HUES6 (cell line): ENCODE data around the gene SMIM41.
"Not testable (repeated sequence)": the region's sequence is repeated elsewhere in the genome, so short reads cannot be mapped to it uniquely, and the experiment has no call there.

ENCODE experiments used
- H3K27ac ChIP-seq: 2 replicates; pipeline ENCODE4 v1.7.0; 2013; ENCODE audit warnings: low read depth, mild to moderate bottlenecking, low read length, inconsistent platforms
- H3K27me3 ChIP-seq: 2 replicates; pipeline ENCODE4 v1.6.1; 2013; ENCODE audit warnings: low read length; ENCODE audit not compliant: control insufficient read depth, insufficient read depth
- H3K36me3 ChIP-seq: 2 replicates; pipeline ENCODE4 v1.6.1; 2013; ENCODE audit warnings: low read length; ENCODE audit not compliant: control insufficient read depth, insufficient read depth
- H3K4me1 ChIP-seq: 2 replicates; pipeline ENCODE4 v1.6.1; 2013; ENCODE audit warnings: low read length; ENCODE audit not compliant: control insufficient read depth, insufficient read depth
- H3K4me3 ChIP-seq: 2 replicates; pipeline ENCODE4 v1.5.1; 2013; ENCODE audit warnings: low read depth, low read length
- H3K9ac ChIP-seq: one replicate; pipeline ENCODE4 v1.6.1; 2013; ENCODE audit warnings: mild to moderate bottlenecking, low read length
- H3K9me3 ChIP-seq: 2 replicates; pipeline ENCODE4 v1.6.1; 2013; ENCODE audit warnings: low read depth, low read length; ENCODE audit not compliant: control insufficient read depth, insufficient read depth

SMIM41 gene

DNA sequence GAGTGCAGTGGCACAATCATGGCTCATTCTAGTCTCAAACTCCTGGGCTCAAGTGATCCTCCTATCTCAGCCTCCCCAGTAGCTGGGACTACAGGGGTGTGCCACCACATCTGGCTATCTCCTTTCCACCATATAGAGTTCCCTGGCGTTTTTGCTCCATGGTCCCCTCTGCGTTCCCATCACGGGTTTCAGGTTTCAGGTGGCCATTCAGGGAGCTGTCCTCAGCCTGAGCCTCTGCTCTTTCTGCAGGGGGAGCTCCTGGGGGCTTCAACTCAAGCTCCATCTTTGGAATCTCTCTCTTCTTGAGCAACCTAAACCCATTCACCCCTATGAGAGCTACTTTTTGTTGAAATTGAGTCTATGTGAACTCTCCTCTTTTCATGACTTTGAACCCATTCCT lies 11.6 kb downstream of the SMIM41 start:
- H3K9me3 ChIP-seq: peaks cover 2% of the 10 kb centered on the region; the same call in 1 of the 2 replicates
- peaks cover 7% of the 10 kb centered on the region; the same call in 1 of the 2 replicates for H3K27me3 ChIP-seq
- no peak overlapping the region for H3K27ac ChIP-seq
- H3K36me3 ChIP-seq: no peaks in the 10 kb centered on the region
- no peak overlapping the region for H3K9ac ChIP-seq
- 0 out of 2 replicates have a peak, but pooled peaks cover 3% of the 10 kb centered on the region for H3K4me1 ChIP-seq
- H3K4me3 ChIP-seq: no peak overlapping the region

DNA sequence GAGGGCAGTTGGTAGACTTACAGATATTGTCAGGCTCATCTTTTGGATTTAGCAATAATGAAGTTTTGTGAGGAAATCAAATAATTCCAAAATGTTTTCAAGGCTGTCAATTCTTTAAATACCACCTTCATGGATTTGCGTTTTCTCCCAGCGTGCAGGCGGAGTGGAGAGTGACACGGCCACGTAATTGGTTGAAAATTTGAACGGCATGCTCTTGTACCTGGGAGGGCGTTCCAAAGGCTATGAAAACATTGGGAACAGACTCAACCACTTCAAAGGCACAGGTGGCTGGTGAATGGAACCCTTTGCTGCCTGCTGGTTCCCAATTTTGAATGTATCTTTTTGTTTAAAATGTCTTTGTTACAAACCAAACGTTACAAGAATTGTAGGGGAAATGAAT lies 12.4 kb downstream of the SMIM41 start:
- H3K36me3 ChIP-seq: no peaks in the 10 kb centered on the region
- H3K9me3 ChIP-seq: peaks cover 2% of the 10 kb centered on the region; the same call in 1 of the 2 replicates
- 0 out of 2 replicates have a peak, but pooled peaks cover 3% of the 10 kb centered on the region for H3K4me1 ChIP-seq
- H3K27me3 ChIP-seq: peaks cover 7% of the 10 kb centered on the region; the same call in 1 of the 2 replicates
- H3K27ac ChIP-seq: no peak overlapping the region
- H3K4me3 ChIP-seq: no peak overlapping the region
- no peak overlapping the region for H3K9ac ChIP-seq

DNA sequence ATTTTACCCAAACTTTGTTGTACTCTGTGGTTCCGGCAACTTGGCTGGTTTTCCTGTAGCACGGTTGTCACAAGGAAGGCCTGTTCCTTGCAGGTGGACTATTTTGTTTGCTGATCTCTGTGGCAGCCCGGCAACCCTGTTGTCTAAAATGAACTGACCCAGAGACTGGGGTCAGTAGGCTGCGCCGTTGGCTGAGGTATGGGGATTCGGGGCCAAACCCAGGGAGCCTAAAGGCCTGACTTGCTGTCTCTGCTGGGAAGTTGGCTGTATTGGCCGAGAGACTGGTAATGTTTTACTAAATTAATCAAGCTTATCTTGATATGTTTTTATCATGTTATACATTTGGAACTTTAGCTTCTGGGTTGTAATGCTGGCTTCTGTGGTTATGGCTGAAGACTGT lies 13.8 kb downstream of the SMIM41 start:
- H3K27ac ChIP-seq: no peak overlapping the region
- H3K9me3 ChIP-seq: peaks cover 2% of the 10 kb centered on the region; the same call in 1 of the 2 replicates
- H3K4me3 ChIP-seq: no peak overlapping the region
- H3K36me3 ChIP-seq: no peaks in the 10 kb centered on the region
- peaks cover 17% of the 10 kb centered on the region; the same call in 1 of the 2 replicates for H3K27me3 ChIP-seq
- 0 out of 2 replicates have a peak, but pooled peaks cover 3% of the 10 kb centered on the region for H3K4me1 ChIP-seq
- no peak overlapping the region for H3K9ac ChIP-seq

DNA sequence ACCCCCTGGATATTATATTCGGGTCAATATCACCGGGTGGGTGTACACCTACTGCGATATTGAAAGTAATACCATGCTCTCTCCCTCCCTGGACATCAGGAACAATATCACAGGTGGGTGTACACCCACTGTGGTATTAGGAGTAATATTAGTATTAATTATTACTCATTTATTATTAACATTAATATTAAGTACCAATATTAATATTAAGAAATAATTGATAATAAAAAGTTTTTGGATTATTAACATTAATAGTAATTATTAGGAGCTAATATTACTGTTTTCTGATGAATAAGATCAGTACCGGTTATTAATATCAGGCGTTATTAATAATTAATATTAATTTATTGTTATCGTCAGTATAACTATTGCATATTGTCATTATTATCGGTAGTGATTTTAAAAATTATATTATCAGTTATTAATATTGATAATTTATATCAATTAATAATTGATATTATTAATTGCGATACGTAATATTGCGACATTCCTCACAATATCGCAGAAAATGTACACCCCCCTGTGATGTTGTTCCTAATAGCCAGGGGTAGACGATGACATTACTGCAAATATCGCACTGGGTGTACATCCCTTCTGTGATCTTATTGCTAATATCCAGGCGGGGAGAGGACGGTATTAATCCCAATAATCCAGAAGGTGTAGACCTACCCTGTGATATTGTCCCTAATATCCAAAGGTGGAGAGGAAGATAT lies 17.0 kb downstream of the SMIM41 start:
- H3K36me3 ChIP-seq: no peaks in the 10 kb centered on the region
- H3K4me3 ChIP-seq: no peak overlapping the region
- H3K4me1 ChIP-seq: no peaks in the 10 kb centered on the region
- peaks cover 26% of the 10 kb centered on the region for H3K27me3 ChIP-seq
- H3K9ac ChIP-seq: no peak overlapping the region
- H3K9me3 ChIP-seq: peaks cover 2% of the 10 kb centered on the region; the same call in 1 of the 2 replicates
- H3K27ac ChIP-seq: no peak overlapping the region

DNA sequence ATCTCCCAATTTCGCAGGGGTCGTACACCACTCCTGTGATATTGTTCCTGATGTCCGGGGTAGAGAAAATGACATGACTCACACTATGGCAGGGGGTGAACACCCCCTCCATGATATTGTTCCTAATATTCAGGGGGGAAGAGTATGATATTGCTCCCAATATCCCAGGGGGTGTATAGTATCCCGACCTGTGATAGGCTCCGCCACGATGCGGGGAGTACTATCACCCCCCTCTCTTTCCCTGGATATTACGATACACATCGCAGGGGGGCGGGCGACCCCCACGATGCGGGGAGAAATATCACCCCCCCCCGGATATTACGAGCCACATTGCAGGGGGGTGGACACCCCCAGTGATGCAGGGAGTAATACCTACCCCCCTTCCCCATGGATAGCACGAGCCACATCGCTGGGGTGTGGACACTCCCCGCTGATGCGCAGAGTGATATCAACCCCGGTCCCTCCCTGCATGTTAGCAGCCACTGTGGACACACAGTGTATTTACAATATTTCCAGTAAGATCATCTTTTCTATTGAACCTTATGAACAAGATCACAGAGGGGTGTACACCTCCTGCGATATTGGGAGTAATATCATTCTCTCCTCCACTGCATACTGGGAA lies 17.7 kb downstream of the SMIM41 start:
- H3K4me1 ChIP-seq: no peaks in the 10 kb centered on the region
- peaks cover 2% of the 10 kb centered on the region; the same call in 1 of the 2 replicates for H3K9me3 ChIP-seq
- H3K9ac ChIP-seq: no peak overlapping the region
- no peak overlapping the region for H3K4me3 ChIP-seq
- no peak overlapping the region for H3K27ac ChIP-seq
- H3K36me3 ChIP-seq: no peaks in the 10 kb centered on the region
- H3K27me3 ChIP-seq: peaks cover 21% of the 10 kb centered on the region

DNA sequence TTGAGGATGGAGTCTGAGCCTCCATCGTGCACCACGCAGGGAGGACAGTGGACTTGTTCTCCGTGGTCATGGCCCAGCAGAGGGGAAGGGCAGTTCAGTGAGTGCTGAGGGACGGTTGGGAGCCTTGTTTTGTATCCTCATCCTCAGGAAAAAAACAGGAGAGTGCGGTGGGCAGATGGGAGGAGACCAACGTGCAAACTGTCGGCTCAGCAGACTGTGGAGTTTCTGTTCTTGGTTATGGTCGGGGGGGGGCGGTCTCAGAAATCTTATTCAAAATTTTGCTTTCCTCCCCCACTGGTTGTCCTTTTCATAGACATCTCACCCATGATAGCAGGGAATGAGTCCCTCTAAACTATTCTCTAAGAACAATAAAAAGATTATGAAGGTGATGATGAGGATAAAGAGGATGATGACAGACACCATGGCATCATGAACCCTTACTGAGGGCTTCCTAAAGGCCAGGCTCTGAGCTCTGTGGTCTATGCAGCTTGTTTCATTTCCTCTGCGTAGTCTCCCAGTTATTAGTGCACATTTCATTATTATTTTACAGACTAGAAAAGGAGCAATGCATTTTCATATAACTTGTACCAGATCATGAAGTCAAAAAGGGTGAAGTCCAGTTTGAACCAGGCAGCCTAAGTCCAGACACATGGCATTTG lies 25.1 kb downstream of the SMIM41 start:
- H3K9me3 ChIP-seq, H3K27ac ChIP-seq, H3K4me3 ChIP-seq, H3K36me3 ChIP-seq, H3K4me1 ChIP-seq, H3K9ac ChIP-seq: not testable (repeated sequence)
- H3K27me3 ChIP-seq: peaks cover 10% of the 10 kb centered on the region

DNA sequence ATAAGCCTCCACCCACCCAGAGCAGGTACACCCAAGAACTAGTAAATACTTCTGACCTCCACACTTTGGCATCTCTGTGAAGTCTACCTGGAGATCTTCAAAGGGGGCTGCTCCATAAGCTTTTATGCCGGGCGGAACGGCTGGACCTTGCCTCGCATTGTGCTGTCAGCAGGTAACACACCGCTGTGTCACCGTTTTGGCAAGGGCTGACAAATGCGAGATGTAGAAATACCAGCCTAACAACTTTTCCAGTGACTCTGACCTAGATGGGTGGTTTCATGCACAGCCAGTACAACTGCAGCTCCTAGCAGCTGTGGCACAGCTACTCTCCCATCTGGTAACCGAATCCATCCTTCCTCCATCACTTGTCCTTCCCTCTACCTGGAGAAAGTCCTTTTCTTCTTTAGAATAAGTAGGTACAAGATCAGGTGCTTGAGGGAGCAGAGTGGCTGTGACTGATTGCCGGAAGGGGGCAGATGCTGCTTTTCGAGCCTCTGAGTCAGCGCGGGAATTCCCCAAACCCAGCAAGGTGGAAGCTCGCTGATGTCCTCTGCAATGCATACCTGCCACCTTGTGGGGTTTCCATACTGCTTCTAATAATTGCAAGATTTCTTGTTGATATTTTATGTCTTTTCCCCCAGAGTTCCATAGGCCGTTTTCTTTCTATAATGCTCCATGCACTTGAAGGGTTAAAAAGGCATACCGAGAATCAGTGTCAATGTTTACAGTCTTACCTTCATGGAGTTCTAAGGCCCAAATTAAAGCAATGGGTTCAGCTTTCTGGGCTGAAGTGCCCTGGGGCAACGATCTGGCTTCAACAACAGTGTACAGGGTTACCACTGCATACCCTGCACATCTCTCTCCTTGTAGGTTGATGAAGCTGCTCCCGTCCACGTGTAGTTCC lies 37.0 kb downstream of the SMIM41 start:
- H3K27me3 ChIP-seq, H3K4me3 ChIP-seq, H3K9me3 ChIP-seq, H3K9ac ChIP-seq, H3K36me3 ChIP-seq, H3K27ac ChIP-seq: not testable (repeated sequence)
- peaks cover 14% of the 10 kb centered on the region for H3K4me1 ChIP-seq

DNA sequence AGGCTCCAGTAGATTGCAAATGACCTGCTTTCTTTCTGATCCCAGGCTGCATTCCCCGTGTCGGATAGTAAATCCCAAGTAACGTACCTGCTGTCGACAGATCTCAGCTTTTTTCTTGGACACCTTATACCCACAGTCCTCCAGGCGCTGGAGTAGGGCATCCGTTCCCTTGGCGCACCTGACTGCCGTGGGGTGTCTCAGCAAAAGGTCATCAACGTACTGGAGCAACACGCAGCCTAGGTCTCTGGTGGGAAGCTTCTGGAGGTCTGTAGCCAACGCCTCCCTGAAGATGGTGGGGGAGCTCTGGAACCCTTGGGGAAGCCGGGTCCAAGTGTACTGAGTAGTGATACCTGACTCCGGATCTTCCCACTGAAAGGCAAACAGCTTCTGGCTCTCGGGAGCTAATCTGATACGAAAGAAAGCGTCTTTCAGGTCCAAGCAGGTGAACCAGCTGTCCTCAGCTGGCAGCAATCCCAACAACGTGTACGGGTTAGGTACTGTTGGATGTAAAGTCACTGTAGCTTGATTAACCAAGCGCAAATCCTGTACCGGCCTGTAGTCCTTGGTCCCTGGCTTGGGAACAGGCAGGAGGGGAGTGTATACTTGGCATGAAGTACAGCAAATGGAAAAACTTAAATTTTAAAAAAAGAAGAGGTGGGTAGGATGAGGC lies 38.4 kb downstream of the SMIM41 start:
- peaks cover 27% of the 10 kb centered on the region for H3K4me1 ChIP-seq
- H3K9me3 ChIP-seq, H3K9ac ChIP-seq, H3K27me3 ChIP-seq, H3K36me3 ChIP-seq, H3K4me3 ChIP-seq, H3K27ac ChIP-seq: not testable (repeated sequence)

DNA sequence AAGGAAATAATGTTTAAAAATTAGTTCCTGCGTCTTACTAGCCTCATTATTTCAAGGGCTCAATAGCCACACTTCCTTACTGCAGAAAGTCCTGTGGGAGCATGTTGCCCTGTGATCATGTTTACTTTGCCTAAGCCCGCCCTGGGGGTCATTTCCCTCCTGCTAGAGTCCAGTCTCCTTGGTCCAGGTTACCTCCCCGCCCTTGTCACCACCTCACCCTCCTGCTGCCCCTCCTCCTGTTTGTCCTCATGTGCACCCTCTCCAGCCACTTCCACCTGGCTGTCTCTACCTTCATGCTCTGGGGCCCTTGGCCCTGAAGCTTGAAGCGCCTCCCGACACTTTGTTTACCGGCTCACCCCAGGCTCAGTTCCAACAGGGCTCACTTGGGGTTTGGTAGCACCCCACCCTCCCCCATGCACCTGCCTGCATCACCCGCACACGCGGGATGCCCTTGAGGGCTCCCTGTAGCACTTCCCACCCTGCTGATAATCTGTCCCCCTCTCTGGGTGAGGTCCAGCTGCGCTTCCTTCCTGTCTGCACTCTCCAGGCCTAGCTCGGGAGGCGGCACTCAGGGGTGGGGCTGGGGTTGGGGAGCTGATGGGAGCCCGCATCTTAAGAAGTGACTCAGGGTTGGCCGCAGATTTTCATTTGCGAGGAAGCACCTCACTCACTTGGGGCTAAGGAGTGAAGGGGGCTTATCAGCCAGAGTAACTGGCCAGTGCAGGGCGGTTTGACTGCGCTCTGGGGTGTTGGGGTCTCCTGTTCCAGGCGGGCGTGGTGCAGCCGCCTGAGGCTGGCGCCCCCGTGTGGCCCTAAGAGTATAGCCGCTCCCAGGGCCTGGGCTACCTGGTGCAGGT lies 40.1 kb downstream of the SMIM41 start:
- Histone ChIP-seq H3K27me3 (no peaks in the 10 kb centered on the region), H3K4me1 (peaks cover 39% of the 10 kb centered on the region), H3K27ac (no peak overlapping the region), H3K9me3 (no peaks in the 10 kb centered on the region), H3K9ac (no peak overlapping the region), H3K36me3 (no peaks in the 10 kb centered on the region), H3K4me3 (0 out of 2 replicates have a peak overlapping the region, but pooled peaks have one; percentile 39)
